ENCODE data around the gene GLI1. TPM values are rescaled to one million over a fixed set of nuclear protein-coding genes. Genes with fewer than 3 reads are reported as not detected.
"Not testable (repeated sequence)": the region's sequence is repeated elsewhere in the genome, so short reads cannot be mapped to it uniquely, and the experiment has no call there.

The GLI1 gene
- total RNA-seq, 1 experiment from 2014 or later = 0.54 TPM

DNA sequence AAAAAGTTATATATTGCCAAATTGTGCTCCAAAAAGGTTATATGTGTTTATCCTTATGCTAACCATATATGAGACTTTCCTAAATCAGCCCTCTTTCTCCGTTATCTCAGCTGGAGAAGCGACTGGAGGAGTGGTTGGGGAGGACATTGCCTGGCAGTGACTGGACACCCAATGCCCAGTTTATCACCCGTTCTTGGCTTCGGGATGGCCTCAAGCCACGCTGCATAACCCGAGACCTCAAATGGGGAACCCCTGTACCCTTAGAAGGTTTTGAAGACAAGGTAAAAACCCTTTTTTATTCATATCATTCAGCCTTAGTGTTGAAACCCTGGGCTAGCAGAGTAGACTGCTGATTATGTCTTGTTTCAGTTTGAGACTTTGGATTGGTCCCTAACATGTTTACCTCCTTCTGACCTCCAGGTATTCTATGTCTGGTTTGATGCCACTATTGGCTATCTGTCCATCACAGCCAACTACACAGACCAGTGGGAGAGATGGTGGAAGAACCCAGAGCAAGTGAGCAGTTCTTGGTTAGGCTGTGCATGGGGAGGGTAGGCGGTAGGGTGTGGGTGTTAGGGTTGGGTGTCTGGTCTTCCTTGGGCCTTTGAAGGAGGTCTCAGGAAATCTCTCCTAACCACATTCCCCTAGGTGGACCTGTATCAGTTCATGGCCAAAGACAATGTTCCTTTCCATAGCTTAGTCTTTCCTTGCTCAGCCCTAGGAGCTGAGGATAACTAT lies 52.2 kb downstream of the GLI1 start:
- CTCF ChIA-PET = no interaction called here
- TF ChIP-seq, protein P1, sequence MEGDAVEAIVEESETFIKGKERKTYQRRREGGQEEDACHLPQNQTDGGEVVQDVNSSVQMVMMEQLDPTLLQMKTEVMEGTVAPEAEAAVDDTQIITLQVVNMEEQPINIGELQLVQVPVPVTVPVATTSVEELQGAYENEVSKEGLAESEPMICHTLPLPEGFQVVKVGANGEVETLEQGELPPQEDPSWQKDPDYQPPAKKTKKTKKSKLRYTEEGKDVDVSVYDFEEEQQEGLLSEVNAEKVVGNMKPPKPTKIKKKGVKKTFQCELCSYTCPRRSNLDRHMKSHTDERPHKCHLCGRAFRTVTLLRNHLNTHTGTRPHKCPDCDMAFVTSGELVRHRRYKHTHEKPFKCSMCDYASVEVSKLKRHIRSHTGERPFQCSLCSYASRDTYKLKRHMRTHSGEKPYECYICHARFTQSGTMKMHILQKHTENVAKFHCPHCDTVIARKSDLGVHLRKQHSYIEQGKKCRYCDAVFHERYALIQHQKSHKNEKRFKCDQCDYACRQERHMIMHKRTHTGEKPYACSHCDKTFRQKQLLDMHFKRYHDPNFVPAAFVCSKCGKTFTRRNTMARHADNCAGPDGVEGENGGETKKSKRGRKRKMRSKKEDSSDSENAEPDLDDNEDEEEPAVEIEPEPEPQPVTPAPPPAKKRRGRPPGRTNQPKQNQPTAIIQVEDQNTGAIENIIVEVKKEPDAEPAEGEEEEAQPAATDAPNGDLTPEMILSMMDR (IDR thresholded peaks at IDR 0.05; ENCODE audit: unreplicated experiment) = no peak
- H3K36me3 Mint-ChIP-seq (ENCODE audit: insufficient read depth, unreplicated experiment) = peaks cover 81% of the 10 kb centered on the region
- H3K27ac Mint-ChIP-seq (ENCODE audit: unreplicated experiment) = peak overlapping the region; percentile 46
- H3K9me3 Mint-ChIP-seq (ENCODE audit: low read depth, unreplicated experiment) = no peaks in the 10 kb centered on the region
- no TSS peak for BruUV-seq (replicated peaks)
- no peak overlapping the region for H3K4me3 Mint-ChIP-seq (ENCODE audit: low read depth, unreplicated experiment)
- intact Hi-C loops (cut with micrococcal nuclease; ENCODE audit: unreplicated experiment) = no loop called here
- no peaks in the 10 kb centered on the region for H3K4me1 Mint-ChIP-seq (ENCODE audit: low read depth, unreplicated experiment)
- DNase-seq = no peak
- no peaks in the 10 kb centered on the region for H3K27me3 Mint-ChIP-seq (ENCODE audit: unreplicated experiment)

DNA sequence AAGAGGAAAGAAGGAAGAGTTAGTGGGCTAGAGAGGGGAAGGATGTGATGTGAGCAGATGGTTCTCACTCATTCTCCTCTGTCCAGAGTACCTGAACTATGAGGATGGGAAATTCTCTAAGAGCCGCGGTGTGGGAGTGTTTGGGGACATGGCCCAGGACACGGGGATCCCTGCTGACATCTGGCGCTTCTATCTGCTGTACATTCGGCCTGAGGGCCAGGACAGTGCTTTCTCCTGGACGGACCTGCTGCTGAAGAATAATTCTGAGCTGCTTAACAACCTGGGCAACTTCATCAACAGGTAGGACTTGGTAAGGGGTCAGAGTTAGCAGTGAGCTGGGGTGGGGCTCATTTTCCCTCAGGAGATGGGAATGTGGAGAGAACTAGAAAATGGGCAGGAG lies 53.1 kb downstream of the GLI1 start:
- no peak for DNase-seq
- Mint-ChIP-seq H3K4me1 (ENCODE audit: low read depth, unreplicated experiment) (peaks cover under 1% of the 10 kb centered on the region), H3K36me3 (ENCODE audit: insufficient read depth, unreplicated experiment) (peaks cover 89% of the 10 kb centered on the region), H3K4me3 (ENCODE audit: low read depth, unreplicated experiment) (peak overlapping the region; percentile 2), H3K27ac (ENCODE audit: unreplicated experiment) (peak overlapping the region; percentile 46), H3K9me3 (ENCODE audit: low read depth, unreplicated experiment) (no peaks in the 10 kb centered on the region), H3K27me3 (ENCODE audit: unreplicated experiment) (no peaks in the 10 kb centered on the region)
- no TSS peak for BruUV-seq (replicated peaks)
- intact Hi-C loops (cut with micrococcal nuclease; ENCODE audit: unreplicated experiment) = no loop called here
- CTCF ChIA-PET = no interaction called here
- TF ChIP-seq, protein P1 (IDR thresholded peaks at IDR 0.05; ENCODE audit: unreplicated experiment) = no peak

DNA sequence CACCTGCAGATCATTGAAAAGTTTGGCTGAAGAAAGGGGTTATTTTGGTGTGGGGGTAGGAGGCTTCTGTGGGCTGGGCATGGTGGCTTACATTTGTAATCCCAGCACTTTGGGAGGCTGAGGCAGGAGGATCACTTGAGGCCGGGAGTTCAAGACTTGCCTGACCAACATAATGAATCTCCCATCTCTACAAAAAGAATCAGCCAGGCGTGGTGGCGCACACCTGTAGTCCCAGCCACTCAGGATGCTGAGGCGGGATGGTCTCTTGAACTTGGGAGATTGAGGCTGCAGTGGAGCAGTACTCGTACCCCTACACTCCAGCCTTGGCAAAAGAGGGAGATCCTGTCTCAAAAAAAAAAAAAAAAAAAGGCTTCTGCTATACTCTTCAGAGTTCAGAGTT lies 53.7 kb downstream of the GLI1 start:
- H3K27me3 Mint-ChIP-seq (ENCODE audit: unreplicated experiment) = no peaks in the 10 kb centered on the region
- TF ChIP-seq, protein P1 (IDR thresholded peaks at IDR 0.05; ENCODE audit: unreplicated experiment) = no peak
- CTCF ChIA-PET = no interaction called here
- no peak for DNase-seq
- peaks cover 6% of the 10 kb centered on the region for H3K4me1 Mint-ChIP-seq (ENCODE audit: low read depth, unreplicated experiment)
- H3K4me3 Mint-ChIP-seq (ENCODE audit: low read depth, unreplicated experiment) = no peak overlapping the region
- BruUV-seq (replicated peaks) = no TSS peak
- intact Hi-C loops (cut with micrococcal nuclease; ENCODE audit: unreplicated experiment) = no loop called here
- H3K9me3 Mint-ChIP-seq (ENCODE audit: low read depth, unreplicated experiment) = no peaks in the 10 kb centered on the region
- H3K36me3 Mint-ChIP-seq (ENCODE audit: insufficient read depth, unreplicated experiment) = peaks cover 89% of the 10 kb centered on the region
- peak overlapping the region; percentile 46 for H3K27ac Mint-ChIP-seq (ENCODE audit: unreplicated experiment)

- BruUV-seq (replicated peaks); H3K4me3 Mint-ChIP-seq (ENCODE audit: low read depth, unreplicated experiment): not testable (repeated sequence)
- peaks cover 89% of the 10 kb centered on the region for H3K36me3 Mint-ChIP-seq (ENCODE audit: insufficient read depth, unreplicated experiment)
Observed at GRCh38 chr12:57513677-57514076, 54.1 kb downstream of the GLI1 start.

GRCh38 chr12:57514246-57514645 lies 54.7 kb downstream of the GLI1 start:
- BruUV-seq (replicated peaks); H3K9me3 Mint-ChIP-seq (ENCODE audit: low read depth, unreplicated experiment); intact Hi-C loops (cut with micrococcal nuclease; ENCODE audit: unreplicated experiment); DNase-seq; H3K4me3 Mint-ChIP-seq (ENCODE audit: low read depth, unreplicated experiment); H3K27me3 Mint-ChIP-seq (ENCODE audit: unreplicated experiment): not testable (repeated sequence)
- peaks cover 16% of the 10 kb centered on the region for H3K4me1 Mint-ChIP-seq (ENCODE audit: low read depth, unreplicated experiment)
- H3K36me3 Mint-ChIP-seq (ENCODE audit: insufficient read depth, unreplicated experiment) = peaks cover 94% of the 10 kb centered on the region
- CTCF ChIA-PET = interaction anchor here (0.7 kb wide), 1 partner anchor 12 kb away, joined by 3 read pairs; no protein-coding TSS in a partner anchor
- peak overlapping the region; percentile 100 for H3K27ac Mint-ChIP-seq (ENCODE audit: unreplicated experiment)

More at GRCh38 chr12:57513677-57514076, 54.1 kb downstream of the GLI1 start:
- H3K27me3 Mint-ChIP-seq (ENCODE audit: unreplicated experiment); CTCF ChIA-PET; DNase-seq; intact Hi-C loops (cut with micrococcal nuclease; ENCODE audit: unreplicated experiment); H3K9me3 Mint-ChIP-seq (ENCODE audit: low read depth, unreplicated experiment): not testable (repeated sequence)
- peak overlapping the region; percentile 46 for H3K27ac Mint-ChIP-seq (ENCODE audit: unreplicated experiment)
- peaks cover 10% of the 10 kb centered on the region for H3K4me1 Mint-ChIP-seq (ENCODE audit: low read depth, unreplicated experiment)

Measured in Calu3 (cell line).